Ovary (tissue), 3 donors: ENCODE data around the gene C2orf76.

ENCODE experiments used
- EP300 ChIP-seq: sonication (generic); formaldehyde crosslinking; IDR thresholded peaks from one replicate; pipeline ENCODE4 v1.6.1; 2017; ENCODE audit warnings: antibody characterized with exemption
- POLR2A ChIP-seq: fragments of 450-650 bp; IDR thresholded peaks from one replicate; pipeline ENCODE4 v1.6.1; 2017; ENCODE audit warnings: antibody characterized with exemption, mild to moderate bottlenecking, moderate library complexity
- TF ChIP-seq, protein P1 (sequence below), 3 donors: fragments of 450-650 bp in 2 of 3; fragments of 200-600 bp in 1 of 3; IDR thresholded peaks; one replicate each; pipeline versions ENCODE4 v1.5.1 to v1.8.0; 2016 to 2022; ENCODE audit warnings: antibody characterized with exemption in 3 of 3, mild to moderate bottlenecking in 1 of 3
- donor health status: DM: no; HTN: no; CAD: no.

GRCh38 chr2:119286661-119287060 is 80.0 kb downstream of the C2orf76 start:
- TF ChIP-seq, protein P1, sequence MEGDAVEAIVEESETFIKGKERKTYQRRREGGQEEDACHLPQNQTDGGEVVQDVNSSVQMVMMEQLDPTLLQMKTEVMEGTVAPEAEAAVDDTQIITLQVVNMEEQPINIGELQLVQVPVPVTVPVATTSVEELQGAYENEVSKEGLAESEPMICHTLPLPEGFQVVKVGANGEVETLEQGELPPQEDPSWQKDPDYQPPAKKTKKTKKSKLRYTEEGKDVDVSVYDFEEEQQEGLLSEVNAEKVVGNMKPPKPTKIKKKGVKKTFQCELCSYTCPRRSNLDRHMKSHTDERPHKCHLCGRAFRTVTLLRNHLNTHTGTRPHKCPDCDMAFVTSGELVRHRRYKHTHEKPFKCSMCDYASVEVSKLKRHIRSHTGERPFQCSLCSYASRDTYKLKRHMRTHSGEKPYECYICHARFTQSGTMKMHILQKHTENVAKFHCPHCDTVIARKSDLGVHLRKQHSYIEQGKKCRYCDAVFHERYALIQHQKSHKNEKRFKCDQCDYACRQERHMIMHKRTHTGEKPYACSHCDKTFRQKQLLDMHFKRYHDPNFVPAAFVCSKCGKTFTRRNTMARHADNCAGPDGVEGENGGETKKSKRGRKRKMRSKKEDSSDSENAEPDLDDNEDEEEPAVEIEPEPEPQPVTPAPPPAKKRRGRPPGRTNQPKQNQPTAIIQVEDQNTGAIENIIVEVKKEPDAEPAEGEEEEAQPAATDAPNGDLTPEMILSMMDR (IDR thresholded peaks at IDR 0.05): no peak
- TF ChIP-seq POLR2A (no peak), EP300 (no peak)
